IMR-90 (cell line): ENCODE measurements around the gene TCIRG1.

Experiments
- NFE2L2 ChIP-seq: fragments of 150-350 bp; IDR thresholded peaks from 2 replicates; pipeline ENCODE4 v1.6.1; 2016; ENCODE audit warnings: low read depth, mild to moderate bottlenecking, low read length
- POLR2A ChIP-seq: IDR thresholded peaks from 2 replicates; pipeline ENCODE4 v1.6.1; 2012; ENCODE audit warnings: mild to moderate bottlenecking, low read depth, low read length
- RAD21 ChIP-seq: IDR thresholded peaks from 2 replicates; pipeline ENCODE4 v1.6.1; 2012; ENCODE audit warnings: low read length, improper control_type of control experiment
- SMC3 ChIP-seq: fragments of 150-350 bp; IDR thresholded peaks from 2 replicates; pipeline ENCODE4 v1.6.1; 2016; ENCODE audit warnings: low read depth, mild to moderate bottlenecking, antibody characterized with exemption, low read length, moderate library complexity
- TF ChIP-seq, protein P1 (sequence below): conservative IDR thresholded peaks from 2 replicates; pipeline ENCODE4 v1.5.1; 2012; ENCODE audit warnings: mild to moderate bottlenecking, low read depth, low read length, improper control_type of control experiment

DNA sequence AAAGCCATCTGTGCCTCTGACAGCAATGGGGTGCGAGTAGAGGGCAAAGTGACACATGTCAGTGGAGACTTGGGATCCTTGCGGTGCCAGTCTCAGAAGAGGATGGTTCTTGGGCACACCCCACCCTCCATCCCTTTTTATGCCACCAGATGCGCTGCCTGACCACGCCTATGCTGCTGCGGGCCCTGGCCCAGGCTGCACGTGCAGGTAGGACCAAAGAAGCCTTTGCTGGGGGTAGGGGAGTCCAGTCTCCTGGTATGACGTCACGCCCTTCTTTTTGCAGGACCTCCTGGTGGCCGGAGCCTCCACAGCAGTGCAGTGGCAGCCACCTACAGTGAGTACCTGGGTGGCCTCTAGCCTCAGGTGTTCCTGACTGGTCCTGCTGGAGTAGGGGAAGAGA is 6.8 kb upstream of the TCIRG1 start:
- TF ChIP-seq, protein P1, sequence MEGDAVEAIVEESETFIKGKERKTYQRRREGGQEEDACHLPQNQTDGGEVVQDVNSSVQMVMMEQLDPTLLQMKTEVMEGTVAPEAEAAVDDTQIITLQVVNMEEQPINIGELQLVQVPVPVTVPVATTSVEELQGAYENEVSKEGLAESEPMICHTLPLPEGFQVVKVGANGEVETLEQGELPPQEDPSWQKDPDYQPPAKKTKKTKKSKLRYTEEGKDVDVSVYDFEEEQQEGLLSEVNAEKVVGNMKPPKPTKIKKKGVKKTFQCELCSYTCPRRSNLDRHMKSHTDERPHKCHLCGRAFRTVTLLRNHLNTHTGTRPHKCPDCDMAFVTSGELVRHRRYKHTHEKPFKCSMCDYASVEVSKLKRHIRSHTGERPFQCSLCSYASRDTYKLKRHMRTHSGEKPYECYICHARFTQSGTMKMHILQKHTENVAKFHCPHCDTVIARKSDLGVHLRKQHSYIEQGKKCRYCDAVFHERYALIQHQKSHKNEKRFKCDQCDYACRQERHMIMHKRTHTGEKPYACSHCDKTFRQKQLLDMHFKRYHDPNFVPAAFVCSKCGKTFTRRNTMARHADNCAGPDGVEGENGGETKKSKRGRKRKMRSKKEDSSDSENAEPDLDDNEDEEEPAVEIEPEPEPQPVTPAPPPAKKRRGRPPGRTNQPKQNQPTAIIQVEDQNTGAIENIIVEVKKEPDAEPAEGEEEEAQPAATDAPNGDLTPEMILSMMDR: no peak
- no peak for TF ChIP-seq POLR2A
- no peak for TF ChIP-seq RAD21
- TF ChIP-seq NFE2L2: no peak
- no peak for TF ChIP-seq SMC3
